ENCODE data around the gene DOCK2.
A peak's percentile ranks its signal among the peaks of the same experiment; 100 is the strongest.
"Not testable (repeated sequence)": the region's sequence is repeated elsewhere in the genome, so short reads cannot be mapped to it uniquely, and the experiment has no call there.

The DOCK2 gene

DNA sequence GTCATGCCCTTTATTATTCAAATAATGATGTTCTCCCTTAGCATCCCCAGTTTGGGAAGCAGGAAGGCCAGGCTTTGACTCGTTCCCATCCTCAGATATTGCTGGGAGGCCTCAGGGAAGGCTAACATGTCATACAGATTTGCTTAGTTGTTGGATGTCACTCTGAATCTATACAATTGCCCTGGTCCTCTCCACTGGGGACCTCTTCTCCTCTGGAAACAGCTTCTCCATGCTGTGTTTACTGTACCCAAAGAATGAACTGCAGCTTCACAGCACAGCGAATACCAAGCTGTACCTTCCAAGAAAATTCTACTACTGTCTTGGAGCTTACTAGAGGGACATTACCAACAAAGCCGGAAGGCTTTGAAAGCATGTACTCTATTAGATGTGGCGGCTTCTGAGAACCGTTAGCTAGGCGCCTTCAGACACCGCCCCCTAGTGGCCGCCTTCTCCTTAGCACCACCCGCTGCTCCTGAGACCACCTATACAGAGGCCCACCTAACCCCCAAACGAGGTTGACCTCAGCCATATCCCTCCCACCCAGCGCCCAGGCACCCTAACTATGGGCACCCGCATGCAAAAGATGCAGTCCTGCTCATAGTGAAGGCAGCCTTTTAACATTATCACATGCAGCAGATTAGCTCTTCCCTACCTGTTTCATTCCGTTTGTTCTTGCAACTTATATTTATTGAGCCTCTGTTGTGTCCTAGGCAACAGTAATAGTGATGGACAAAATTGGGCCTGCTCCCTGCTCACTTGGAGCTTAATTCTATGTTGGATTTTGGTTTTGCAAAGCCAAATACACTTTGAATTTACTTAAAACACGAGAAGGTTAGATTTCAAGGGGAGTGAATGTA, 433.7 kb downstream of the DOCK2 start:
- peak in 1 of 2 donors; percentile 28 for DNase-seq

DNA sequence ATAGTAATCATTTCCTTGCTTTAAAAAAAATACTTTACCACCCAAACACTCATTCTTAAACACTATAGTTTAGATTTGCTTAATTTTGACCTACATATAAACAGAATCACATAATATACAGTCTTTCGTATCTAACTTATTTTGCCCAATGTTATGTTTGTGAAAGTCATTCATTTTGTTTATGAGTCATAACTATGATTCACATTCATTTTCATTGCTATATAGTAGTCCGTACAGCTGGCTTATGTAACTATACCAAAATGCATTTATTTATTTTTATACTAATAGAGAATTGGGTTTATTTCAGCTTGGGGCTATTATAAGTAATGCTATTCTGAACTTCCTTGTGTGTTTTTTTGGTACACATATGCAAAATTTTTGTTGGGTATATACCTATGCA, 434.7 kb downstream of the DOCK2 start:
- no peak for DNase-seq

DNA sequence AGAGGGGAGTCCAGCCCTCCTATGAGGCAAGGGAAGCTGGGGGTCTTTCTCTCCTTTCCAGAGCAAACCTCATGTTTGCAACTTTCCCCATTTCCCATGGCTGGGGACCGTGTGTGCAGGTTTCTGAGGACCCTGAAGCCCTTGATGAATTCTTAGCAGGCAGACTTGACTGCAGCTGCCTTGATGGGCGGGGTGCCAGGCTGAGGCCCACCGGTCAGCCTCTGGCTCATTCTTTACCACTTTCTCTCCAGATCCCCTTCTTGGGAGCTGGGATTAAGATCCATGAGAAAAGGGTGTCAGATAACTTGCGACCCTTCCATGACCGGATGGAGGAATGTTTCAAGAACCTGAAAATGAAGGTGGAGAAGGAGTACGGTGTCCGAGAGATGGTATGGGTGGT, 438.6 kb downstream of the DOCK2 start:
- no peak for DNase-seq

DNA sequence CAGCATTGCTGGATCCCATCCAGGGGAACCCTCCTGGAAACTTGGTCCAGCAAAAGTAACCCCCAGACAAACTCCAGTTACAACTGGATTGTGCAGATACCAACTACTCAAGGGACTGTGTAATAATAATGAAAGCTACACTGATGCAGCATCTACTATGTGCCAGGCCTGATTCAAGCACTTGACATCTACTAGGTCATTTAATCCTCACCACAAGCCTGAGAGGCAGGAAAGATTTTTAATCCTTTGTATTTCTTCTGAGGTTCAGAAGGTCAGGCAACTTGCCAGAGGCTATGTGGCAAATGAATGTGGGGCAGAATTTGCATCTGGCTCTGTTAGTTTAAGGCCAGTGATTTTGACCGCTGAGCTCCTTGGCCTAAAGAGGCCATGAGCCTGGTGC, 439.1 kb downstream of the DOCK2 start:
- DNase-seq = no peak

DNA sequence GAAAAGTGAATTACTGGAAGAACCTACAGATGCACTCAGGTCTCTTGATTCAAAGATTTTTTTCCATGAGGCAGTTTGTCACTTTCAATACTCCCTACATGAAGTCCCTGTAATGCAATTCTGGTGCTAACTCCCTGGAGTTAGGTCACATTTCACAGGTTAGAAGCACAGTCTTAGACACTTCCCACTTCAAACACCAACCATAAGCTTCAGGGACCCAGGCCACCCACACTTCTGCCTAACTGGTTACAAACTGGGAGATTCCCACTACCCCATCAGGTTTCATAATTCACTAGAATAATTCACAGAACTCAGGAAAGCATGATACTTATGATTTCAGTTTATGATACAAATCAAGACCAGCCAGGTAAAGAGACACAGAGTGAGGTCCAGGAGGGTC, 439.7 kb downstream of the DOCK2 start:
- no peak for DNase-seq

DNA sequence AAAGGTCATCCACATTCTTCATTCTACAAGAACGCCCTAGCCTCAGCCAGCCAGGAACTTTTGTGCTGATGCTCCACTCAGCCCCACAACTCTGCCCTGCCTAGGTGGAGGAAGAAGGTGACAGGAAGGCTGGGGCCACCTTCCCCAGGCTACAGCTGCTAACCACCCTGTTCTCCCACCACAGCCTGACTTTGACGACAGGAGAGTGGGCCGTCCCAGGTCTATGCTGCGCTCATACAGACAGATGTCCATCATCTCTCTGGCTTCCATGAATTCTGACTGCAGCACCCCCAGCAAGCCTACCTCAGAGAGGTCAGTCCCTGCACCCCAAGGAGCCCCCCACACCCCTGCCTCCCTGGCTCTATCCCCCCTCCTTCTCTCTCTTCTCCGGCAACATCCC, 440.5 kb downstream of the DOCK2 start:
- DNase-seq = no peak

DNA sequence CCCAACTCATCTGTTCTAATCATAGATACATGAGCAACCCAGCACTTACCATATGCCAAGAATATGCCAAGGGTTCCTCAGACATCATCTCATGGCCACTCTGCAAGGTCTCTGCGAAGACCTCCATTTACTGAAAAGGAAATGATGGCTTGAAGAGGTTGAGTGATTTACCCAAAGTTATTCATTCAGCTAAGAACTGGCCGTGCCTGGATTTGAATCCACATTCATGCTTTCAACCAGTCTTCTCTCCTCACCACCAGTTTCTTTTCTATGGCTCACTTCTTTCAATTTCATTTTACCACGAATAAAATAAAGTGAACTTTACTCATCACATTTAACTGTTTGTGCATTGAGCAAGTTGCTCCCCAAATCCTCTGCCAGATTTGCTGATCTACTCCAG, 441.4 kb downstream of the DOCK2 start:
- DNase-seq = no peak

DNA sequence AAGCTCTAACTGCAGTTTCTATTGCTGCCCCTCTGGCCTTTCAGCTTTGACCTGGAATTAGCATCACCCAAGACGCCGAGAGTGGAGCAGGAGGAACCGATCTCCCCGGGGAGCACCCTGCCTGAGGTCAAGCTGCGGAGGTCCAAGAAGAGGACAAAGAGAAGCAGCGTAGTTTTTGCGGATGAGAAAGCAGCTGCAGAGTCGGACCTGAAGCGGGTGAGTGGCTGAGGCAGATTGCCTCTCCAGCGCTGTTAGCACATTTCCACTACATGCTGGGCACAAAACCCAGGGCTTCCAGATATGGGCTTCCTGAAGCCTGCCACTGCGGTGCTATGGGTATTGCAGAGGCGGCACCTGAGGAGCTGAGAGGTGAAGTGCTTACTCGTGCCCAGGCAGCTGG, 441.9 kb downstream of the DOCK2 start:
- no peak for DNase-seq

DNA sequence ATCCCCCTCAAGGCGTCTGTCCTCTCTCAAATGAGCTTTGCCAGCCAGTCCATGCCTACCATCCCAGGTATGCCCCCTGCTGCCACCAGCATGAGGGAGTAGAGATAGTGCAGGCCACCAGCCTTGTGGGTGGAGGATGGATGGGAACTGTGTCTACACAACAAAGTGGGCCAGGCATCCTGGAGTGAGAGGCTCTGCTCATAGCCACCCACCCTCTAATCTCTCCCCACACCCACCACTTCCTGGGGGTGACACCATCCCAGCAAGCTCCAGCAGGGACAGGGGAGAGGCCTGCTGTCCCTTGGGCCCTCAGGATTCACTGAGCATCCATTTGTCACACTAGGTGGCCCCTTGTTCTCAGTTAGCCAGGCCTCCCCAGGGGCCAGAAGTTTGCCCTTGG, 443.1 kb downstream of the DOCK2 start:
- no peak for DNase-seq

DNA sequence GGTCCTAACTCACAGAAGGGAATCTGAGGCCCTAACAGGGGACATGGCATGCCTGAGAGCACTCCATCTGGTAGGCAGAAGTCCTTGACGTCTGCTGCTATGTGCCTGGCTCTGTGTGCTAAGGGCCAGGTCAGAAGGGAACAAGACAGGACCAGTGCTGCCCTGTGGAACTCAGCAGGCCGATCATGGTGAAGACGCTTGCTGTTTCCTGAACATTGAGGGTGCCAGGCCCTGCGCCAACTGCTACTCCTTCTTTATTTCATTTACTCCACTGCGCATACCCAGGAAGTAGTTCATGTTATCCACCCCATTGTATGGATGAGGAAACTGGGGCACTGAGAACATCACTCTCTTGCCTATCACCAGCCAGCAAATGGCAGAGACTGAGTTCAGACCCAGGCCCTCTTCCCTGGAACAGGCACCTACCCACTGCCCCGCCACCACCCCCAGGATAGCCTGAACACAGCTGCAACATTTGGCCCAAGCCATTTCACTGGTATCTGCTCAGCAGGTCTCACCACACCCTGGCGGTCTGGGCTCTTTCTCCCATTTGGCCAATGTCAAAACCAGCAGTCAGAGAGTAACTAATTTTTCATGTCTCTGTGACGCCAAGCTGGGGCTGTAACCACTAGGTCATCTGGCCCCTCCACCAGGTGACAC, 443.8 kb downstream of the DOCK2 start:
- no peak for DNase-seq

DNA sequence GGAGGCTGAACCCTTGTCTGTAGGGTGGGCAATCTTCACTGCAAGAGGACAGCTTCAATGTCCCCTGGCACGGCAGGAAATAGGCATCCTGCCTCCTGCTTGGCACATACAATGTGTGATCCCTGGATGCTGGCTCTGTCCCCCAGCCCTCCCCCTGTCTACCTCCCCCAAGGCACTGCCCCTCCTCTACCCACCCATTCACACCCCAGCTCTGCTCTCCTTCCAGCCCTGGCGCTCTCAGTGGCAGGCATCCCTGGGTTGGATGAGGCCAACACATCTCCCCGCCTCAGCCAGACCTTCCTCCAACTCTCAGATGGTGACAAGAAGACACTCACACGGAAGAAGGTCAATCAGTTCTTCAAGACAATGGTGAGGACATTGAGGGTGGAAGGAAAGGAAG, 444.5 kb downstream of the DOCK2 start:
- no peak for DNase-seq

DNA sequence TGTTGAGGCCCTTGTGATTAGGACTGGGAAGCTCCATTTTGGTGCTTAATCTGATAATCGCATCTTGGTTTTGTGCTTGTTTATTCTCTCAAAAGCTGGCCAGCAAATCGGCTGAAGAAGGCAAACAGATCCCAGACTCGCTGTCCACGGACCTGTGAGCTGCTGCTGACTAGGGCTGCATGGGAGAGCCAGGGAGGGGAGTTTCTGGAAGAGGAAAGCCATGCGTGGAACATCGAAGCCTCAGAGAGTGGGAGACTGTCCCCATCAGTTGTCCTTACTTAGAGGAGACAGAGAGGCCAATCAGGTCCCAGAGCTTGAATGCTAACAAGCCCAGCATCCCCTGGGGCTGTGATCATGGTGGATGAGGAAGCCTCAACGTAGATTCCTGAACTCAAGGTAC, 445.6 kb downstream of the DOCK2 start:
- DNase-seq = no peak

DNA sequence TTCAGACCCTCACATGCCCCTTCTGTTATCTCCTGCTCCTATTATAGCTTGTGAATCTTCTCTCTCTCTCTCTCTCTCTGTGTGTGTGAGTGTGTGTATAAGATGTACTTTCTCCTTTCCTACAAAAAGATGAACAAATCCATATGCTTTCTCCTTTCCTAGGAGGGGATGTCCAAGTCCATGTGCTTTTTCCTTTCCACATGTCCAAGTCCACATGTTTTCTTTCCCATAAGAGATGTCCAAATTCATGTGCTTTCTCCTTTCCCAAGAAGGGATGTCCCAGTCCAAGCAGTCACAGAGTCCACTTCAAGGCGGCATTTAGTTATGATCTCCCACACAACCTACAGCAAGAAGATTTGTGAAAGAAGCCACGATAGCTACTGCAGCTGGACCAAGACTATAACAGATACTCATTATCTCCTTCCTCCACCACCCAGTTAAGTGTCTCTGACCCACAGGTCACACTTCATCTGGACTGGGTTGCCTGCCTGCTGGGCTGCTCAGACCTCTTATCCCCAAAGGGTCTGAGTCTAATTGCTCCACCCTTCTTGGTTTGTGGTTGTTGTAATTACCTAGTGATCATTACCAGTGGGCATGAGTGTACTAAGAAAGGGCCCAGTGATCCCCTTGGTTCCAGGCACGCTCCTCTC, 450.2 kb downstream of the DOCK2 start:
- no peak for DNase-seq

DNA sequence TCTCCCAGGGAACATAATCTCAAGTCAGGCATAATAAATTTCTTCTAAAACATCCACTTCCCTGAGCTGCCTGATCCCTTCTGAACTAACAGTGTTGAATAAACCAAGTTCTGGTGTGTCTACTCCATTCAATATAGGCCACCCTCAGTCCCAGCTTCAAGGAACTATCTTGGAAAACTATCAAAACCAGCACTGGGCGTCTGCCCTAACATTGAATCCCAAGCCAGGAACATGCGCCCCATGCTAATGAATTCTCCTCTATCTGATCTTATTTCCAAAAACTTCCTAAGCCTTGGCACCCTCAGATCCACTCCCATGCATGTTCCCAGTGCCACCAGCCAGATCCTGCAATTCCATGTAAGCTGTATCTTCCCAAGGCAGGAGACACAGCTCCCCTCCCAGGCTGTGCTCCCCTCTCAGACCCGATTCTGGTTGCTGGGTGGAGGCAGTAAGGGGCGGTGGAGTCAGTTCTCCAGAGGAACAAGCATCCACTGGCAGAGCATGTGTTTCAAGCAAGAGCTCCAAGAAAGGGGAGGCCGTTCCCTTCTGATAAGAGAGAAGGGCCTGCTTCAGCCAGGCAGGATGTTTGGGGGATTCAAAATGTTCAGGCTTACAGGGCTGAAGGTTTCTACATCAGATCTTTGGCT, 455.5 kb downstream of the DOCK2 start:
- DNase-seq = no peak

DNA sequence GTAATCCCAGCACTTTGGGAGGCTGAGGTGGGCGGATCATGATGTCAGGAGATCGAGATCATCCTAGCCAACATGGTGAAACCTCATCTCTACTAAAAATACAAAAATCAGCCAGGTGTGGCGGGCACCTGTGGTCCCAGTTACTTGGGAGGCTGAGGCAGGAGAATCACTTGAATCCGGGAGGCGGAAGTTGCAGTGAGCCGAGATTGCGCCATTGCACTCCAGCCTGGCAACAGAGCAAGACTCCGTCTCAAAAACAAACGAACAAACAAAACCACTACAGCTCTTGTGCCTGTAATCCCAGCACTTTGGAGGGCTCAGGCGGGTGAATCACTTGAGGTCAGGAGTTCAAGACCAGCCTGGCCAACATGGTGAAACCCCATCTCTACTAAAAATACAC, 457.3 kb downstream of the DOCK2 start:
- not testable (repeated sequence) for DNase-seq

DNA sequence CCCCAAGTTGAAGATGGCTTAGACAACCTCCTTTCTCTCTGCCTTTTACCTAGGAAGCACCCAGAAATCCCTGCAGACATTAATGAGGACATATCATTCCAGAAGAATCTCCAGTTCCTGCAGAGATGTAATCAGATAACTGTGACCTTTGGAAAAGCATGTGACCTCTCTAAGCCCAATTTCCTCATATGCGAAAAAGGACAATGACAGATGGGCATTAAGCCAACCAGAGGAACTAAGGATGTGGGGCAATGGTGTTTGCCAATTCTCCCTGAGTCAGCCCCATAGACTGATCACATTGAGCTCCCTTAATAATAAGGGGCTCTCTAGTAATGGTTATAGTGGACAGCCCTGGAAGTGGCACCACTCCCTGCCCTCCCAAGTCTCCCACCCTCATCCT, 458.6 kb downstream of the DOCK2 start:
- no peak for DNase-seq

DNA sequence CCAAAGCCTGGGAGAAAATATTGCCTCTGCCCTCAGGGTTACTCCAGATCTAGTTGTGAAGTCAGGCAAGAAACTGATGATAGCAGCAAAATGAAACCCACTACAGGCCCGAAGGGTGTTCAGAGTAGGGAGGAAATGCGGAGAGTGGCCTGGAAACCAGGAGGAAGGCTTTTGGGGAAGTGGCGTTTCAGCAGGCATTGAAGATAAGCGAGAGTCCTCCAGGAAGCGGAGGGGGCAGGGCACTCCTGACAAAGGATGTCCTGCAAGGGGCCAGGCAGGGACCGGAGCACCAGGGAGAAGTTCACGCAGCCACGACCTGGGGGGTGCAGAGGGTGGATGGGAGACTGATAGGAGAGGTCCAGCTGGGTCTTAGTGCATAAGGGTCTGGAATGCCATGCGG, 460.9 kb downstream of the DOCK2 start:
- DNase-seq = peak in 1 of 2 donors; percentile 25

DNA sequence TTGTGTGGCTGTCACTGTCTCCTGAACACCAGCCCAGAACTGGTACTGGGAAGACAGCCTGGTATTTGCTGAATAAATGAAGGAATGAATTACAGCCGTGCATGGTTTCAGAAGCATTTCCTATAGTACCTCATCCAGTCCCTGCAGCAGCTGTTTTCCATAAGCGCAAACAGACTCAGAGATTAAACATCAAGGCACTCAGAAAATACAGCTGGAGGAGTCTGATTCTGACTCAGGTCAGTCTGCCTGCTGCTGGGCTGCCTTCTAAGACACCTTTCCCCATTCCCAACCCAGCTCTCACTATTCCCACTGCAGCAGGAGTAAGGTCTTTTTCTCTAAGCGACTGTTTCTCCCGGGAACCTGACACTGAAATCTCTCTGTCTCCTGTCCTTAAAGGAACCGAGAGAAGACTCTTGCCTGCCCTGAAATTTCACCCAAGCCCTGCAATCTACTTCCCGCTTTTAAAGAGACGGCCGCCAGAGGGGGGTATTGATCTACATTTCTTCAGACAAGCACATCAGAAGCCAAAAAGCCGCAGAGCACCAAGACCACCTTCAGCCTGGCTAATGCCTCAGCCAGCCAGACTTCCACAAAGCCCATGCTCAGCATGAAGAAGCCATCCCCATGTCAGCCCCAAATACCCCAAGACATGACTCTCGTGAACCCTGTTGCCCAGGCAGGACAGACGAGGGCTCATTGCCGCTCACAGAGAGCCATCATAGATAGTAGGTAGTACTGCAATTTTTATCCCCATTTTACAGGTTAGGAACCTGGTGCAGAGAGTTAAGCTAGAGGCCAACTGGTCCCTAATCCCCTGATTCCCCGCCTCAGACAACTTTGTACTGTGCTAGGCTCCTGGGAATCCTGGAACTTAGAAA, 463.2 kb downstream of the DOCK2 start:
- peak; percentile 61 to 63 for DNase-seq

DNA sequence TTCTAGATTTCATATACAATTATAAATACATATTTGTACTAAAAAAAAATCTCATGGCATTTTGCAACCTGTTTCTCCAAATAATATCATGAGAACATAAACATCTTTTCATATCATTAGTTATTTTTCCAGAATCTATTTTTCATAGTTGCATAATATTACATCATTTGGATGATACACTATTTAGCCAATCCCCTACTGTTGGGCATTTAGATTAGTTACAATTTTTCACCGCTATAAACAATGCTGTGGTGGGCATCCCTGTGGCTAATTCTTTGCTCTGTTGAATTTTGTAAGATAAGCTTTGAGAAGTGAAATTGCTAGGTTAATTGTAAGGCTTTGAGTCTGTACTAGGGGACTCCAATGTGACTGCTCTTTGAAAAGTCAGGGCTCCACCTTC, 466.4 kb downstream of the DOCK2 start:
- DNase-seq = no peak

DNA sequence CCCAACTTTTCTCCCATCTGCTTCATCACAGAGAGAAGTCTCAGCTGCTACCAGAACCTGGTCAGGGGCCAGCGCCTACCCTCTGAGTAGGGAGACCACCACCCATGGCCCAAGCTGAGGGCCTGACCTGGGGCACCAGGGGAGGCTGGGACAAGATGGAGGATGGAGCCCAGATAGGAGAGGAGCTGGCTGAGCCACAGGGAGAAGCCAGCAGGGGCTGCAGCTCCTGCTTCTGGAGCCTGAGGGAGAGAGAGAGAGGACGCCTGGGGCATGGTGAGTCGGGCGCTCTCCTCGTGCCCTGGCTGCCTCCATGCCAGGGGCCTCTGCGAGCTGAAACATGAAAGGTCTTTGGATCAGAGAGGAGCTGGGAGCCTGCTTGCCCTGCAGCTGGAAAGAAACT, 467.2 kb downstream of the DOCK2 start:
- no peak for DNase-seq

DNA sequence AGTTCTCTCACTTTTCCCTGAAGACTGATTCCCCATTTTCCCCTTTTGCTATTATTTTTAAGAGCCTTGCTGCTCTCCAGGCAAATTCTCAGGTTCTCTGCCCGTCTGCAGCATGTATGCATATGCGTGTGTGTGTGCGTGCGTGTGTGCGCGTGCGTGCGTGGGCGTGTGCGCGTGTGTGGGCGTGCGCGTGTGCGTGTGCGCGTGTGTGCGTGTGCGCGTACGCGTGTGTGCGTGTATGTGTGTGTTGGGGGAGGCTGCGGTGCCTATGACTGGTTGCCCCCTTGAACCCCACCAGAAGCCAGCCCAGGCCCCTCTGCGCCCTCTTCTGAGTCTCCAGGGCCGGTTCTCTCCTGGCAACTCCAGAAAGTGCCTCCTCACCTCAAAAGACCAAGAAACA, 467.6 kb downstream of the DOCK2 start:
- no peak for DNase-seq

Measured in hippocampal formation (tissue), 2 donors.